Measurements from ENCODE around the gene CACHD1.

DNA sequence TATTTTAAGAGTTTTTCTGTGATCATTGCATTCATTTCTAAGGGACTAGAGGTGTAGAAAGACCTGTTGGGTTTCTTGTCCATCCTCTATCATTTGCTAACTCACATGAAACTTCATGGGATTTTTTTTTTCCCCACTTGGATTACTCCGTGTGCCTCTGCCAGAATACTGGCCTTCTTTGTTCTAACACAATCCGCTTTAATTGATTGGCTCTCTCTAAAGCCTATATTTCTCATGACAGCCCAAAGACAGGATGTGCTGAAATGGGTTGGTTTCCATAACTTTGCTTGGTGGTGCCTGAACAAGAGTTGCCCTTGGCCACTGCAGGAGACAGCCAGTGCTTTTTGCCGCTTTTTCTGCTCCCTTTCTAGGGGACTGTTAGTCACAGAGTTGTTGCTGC, 12.2 kb downstream of the CACHD1 start:
- TF ChIP-seq CTCF (IDR thresholded peaks at IDR 0.05; ENCODE audit: insufficient read depth, low read length): no peak
- TF ChIP-seq POLR2AphosphoS5 (IDR thresholded peaks at IDR 0.05; ENCODE audit: low read depth): no peak

All from HL-60 (cell line).